WERI-Rb-1 (cell line): ENCODE results near the gene POLR1C.

Experiments used
- DNase-seq: peaks from one replicate; pipeline ENCODE4 v3.0.0-alpha.2; 2020
- H3K27ac ChIP-seq: fragments of 250-450 bp; sonication (Bioruptor Pico); 2 replicates; pipeline ENCODE4 v1.5.1; 2020; ENCODE audit warnings: mild to moderate bottlenecking, moderate library complexity
- H3K27me3 ChIP-seq: fragments of 250-450 bp; sonication (Bioruptor Pico); 2 replicates; pipeline ENCODE4 v1.5.1; 2021; ENCODE audit warnings: mild to moderate bottlenecking, low read depth, moderate library complexity; ENCODE audit not compliant: insufficient read depth, severe bottlenecking
- H3K36me3 ChIP-seq: fragments of 250-450 bp; sonication (Bioruptor Pico); 2 replicates; pipeline ENCODE4 v1.5.1; 2020; ENCODE audit warnings: mild to moderate bottlenecking, moderate library complexity
- H3K4me3 ChIP-seq: 2 replicates; pipeline ENCODE4 v1.5.1; 2011; ENCODE audit warnings: low read depth, mild to moderate bottlenecking, control low read depth, low read length
- H3K9me3 ChIP-seq: fragments of 250-450 bp; sonication (Bioruptor Pico); 2 replicates; pipeline ENCODE4 v1.5.1; 2021; ENCODE audit warnings: mild to moderate bottlenecking, moderate library complexity; ENCODE audit not compliant: severe bottlenecking
- TF ChIP-seq, protein P1 (sequence below): IDR thresholded peaks from 2 replicates; pipeline ENCODE4 v1.5.1; 2011; ENCODE audit warnings: low read depth, mild to moderate bottlenecking, control low read depth, inconsistent platforms, low read length

Gene POLR1C

DNA sequence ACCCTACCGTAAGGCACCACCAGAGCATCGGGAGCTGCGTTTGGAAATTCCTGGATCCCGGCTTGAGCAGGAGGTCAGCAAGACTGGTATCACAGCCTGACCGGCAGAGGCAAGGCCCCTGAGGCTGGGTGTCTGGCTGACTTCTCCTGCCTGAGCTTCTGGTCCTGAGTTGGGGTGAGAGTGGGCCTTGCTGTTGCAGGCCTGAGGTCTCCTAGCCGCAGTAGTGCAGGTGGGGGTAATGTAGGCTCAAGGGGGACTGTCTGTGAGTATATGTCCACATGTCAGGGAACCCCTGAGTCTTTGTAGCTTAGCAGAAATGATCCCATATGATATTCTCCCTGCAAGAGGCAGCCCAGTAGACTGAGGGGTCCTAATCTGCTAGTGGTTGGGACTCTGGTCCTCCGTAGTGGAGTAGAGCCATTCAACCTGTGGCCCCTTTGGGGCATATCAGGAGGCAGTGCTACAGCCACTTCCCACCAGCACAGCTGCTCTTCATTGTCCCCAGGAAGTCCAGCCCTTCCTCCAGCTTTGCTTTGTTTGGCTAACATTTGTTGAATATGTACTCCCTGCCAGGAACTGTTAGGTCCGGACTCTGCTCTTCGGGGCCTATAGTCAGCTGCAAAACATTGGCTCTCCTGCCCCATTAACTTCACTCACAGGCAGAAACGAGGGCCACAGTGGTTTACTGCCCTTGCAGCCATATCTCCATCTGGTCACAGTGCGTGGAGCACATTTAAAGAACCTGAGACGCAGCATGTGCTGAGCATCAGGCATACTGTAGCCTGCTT is 17.7 kb upstream of the POLR1C start:
- H3K4me3 ChIP-seq = no peak overlapping the region
- no peak overlapping the region for H3K27ac ChIP-seq
- peaks cover 67% of the 10 kb centered on the region for H3K36me3 ChIP-seq
- H3K27me3 ChIP-seq = no peaks in the 10 kb centered on the region
- no peak for DNase-seq
- H3K9me3 ChIP-seq = no peaks in the 10 kb centered on the region
- TF ChIP-seq, protein P1, sequence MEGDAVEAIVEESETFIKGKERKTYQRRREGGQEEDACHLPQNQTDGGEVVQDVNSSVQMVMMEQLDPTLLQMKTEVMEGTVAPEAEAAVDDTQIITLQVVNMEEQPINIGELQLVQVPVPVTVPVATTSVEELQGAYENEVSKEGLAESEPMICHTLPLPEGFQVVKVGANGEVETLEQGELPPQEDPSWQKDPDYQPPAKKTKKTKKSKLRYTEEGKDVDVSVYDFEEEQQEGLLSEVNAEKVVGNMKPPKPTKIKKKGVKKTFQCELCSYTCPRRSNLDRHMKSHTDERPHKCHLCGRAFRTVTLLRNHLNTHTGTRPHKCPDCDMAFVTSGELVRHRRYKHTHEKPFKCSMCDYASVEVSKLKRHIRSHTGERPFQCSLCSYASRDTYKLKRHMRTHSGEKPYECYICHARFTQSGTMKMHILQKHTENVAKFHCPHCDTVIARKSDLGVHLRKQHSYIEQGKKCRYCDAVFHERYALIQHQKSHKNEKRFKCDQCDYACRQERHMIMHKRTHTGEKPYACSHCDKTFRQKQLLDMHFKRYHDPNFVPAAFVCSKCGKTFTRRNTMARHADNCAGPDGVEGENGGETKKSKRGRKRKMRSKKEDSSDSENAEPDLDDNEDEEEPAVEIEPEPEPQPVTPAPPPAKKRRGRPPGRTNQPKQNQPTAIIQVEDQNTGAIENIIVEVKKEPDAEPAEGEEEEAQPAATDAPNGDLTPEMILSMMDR = no peak

DNA sequence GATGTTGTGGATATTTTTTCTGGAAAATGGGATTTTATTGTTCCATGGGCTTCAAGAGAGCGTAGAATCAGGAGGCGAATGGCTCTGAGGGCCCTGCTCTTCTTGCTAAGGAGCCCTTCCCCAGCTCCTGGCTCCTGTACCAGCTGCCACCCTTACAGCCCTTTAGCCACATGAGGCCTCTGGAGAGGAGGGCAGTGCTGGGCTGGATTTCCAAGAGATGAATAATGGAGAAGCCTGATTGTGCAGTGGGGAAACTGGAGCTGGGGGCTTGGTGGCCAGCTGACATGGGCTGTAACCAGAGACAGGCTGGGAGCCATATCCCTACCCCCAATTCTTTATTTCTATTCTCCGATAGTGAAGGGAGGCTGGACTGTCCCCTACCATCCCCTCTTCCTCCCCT is 16.0 kb upstream of the POLR1C start:
- Histone ChIP-seq H3K36me3 (peaks cover 82% of the 10 kb centered on the region), H3K27me3 (no peaks in the 10 kb centered on the region), H3K9me3 (no peaks in the 10 kb centered on the region), H3K27ac (no peak overlapping the region), H3K4me3 (no peak overlapping the region)
- TF ChIP-seq, protein P1 = no peak
- DNase-seq = no peak

DNA sequence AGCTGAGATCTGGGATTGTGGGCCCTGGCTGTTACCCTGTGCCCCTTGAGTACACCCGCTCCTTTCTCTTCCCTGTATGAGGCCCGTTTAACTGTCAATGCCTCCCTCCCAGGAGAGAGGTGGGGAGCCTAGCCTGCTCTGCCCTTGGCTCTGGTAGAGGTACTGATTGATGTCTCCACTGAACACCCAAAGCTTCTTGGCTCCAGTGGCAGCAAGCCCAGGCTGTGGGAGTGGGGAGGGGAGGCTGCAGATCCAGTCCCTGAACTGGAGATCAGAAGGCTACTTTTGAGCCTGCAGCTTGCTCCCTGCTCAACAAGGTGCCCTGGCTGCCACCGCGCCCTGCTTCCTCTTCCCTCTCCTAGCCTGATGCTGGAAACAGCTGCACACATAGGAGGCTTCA is 14.2 kb upstream of the POLR1C start:
- Histone ChIP-seq H3K36me3 (peaks cover 80% of the 10 kb centered on the region), H3K9me3 (no peaks in the 10 kb centered on the region), H3K27me3 (no peaks in the 10 kb centered on the region), H3K4me3 (no peak overlapping the region), H3K27ac (no peak overlapping the region)
- TF ChIP-seq, protein P1 = no peak
- DNase-seq = no peak

DNA sequence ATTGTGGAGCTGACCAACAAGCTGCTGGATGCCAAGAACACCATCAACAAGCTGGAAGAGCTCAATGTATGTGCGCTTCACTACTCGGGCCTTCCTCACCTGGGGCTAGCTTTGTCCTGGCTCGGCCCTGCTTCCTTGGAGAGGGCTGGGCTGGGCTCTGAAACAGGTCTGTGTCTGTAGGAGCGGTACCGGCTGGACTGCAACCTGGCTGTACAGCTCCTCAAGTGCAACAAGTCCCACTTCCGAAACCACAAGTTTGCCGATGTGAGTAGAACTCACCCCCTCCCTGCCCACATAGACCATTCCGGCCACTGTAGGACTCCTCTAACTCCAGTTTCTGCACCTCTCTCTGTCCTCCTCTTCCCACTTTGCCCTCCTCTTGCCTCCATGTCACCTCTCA is 13.4 kb upstream of the POLR1C start:
- Histone ChIP-seq H3K36me3 (peaks cover 72% of the 10 kb centered on the region), H3K27me3 (peaks cover under 1% of the 10 kb centered on the region), H3K27ac (no peak overlapping the region), H3K4me3 (no peak overlapping the region), H3K9me3 (no peaks in the 10 kb centered on the region)
- TF ChIP-seq, protein P1 = no peak
- no peak for DNase-seq

DNA sequence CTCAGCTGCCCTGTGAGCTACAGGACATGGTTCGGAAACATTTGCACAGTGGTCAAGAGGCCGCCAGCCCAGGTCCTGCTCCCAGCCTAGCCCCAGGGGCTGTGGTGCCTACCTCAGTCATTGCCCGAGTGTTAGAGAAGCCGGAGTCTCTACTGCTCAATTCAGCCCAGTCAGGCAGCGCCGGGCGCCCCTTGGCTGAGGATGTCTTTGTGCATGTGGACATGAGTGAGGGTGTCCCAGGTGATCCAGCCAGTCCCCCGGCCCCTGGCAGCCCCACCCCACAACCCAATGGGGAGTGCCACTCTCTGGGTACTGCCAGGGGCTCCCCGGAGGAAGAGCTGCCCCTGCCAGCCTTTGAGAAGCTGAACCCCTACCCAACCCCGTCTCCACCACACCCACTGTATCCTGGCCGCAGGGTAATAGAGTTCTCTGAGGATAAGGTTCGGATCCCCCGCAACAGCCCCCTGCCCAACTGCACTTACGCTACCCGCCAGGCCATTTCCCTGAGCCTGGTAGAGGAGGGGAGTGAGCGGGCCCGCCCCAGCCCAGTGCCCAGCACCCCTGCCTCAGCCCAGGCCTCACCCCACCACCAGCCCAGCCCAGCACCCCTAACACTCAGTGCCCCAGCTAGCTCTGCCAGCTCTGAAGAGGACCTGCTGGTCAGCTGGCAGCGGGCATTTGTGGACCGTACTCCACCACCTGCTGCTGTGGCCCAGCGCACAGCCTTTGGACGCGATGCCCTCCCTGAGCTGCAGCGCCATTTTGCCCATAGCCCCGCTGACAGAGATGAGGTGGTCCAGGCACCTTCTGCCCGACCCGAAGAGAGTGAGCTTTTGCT is 11.9 kb upstream of the POLR1C start:
- H3K27ac ChIP-seq = no peak overlapping the region
- TF ChIP-seq, protein P1 = no peak
- no peaks in the 10 kb centered on the region for H3K9me3 ChIP-seq
- no peak overlapping the region for H3K4me3 ChIP-seq
- peaks cover 57% of the 10 kb centered on the region for H3K36me3 ChIP-seq
- peaks cover 12% of the 10 kb centered on the region for H3K27me3 ChIP-seq
- DNase-seq = no peak
